HG03378 (cell line): ENCODE measurements around the gene ZNF677.
"Not testable (repeated sequence)": the region's sequence is repeated elsewhere in the genome, so short reads cannot be mapped to it uniquely, and the experiment has no call there.

Source experiments
- ATAC-seq: cut with Tn5 transposase; IDR thresholded peaks from one replicate; pipeline ENCODE4 v1.9.1; 2021; ENCODE audit warnings: mild to moderate bottlenecking, moderate library complexity; ENCODE audit not compliant: unreplicated experiment

Gene ZNF677

GRCh38 chr19:53195265-53195903, 59.3 kb downstream of the ZNF677 start:
- ATAC-seq, result no peak

DNA sequence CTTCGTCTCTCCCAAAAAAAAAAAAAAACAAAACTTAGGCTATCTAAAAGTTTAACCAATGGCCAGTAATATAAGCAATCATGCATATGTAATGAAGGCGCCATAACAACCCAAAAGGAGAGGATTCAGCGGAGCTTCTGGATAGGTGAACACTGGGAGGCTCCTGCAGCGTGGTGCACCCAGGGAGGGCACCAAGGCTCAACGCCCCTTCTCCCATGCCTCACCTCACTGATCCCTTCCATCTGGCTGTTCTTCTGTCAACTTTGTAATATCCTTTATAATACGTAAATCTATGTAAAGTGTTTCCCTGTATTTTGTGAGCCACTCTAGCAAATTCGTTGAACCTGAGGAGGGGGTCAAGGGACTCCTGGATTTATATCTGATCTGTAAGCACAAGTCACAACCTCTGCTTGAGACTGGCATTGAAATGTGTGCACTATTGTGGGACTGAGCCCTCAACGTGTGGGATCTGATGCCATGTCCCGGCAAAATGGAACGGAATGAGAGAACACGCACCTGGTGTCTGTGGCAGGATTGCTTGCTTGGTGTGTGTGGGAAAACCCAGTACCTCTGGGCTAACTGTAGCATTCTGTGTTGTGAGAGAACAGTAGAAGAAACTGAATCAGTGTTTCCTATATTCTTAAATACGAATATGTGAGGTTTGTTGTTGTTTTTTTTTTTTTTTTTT, 61.0 kb downstream of the ZNF677 start:
- ATAC-seq, result no peak

DNA sequence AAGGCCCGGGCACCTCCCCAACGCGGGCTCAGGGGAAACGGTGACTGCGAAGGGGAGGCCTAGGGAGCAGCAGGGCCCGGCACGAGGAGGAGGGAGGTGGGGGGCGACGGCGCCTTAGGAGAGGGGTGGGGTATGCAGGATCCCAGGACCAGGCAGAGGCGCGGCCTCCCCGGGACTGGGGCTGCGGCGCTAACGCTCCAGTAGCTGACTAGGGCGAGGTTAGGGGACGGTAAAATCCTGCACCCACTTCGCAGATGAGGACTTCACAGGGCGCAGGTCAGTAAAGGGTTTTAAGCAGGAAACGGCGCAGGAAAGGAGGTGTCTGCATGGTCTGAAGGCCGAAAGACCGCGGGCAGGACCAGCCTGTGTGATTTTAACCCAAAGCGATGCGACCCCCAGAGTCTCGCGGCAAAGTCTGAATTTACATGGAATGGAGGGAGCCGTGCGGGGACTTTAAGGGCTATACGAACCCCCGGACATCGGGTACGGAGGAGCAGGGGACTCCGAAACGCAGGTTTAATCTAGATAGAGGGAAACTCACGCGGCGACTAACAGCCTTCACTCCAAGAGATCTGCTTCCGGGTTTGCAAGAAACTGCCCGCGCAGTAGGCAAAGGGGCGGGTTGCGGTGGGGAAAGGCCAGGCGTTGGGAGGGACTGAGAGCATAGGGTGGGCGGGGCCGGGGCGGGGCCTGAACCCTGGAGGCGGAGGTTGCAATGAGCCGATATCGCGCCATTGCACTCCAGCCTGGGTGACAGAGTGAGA, 61.7 kb downstream of the ZNF677 start, which contains the start of gene ZNF665:
TSS of gene ZNF665 (minus strand) at position 588 of the 764 bp plus-strand sequence. CDS start 10,460 bp downstream, outside the sequence.
- no peak for ATAC-seq

GRCh38 chr19:53190253-53190652, 64.4 kb downstream of the ZNF677 start:
- no peak for ATAC-seq

DNA sequence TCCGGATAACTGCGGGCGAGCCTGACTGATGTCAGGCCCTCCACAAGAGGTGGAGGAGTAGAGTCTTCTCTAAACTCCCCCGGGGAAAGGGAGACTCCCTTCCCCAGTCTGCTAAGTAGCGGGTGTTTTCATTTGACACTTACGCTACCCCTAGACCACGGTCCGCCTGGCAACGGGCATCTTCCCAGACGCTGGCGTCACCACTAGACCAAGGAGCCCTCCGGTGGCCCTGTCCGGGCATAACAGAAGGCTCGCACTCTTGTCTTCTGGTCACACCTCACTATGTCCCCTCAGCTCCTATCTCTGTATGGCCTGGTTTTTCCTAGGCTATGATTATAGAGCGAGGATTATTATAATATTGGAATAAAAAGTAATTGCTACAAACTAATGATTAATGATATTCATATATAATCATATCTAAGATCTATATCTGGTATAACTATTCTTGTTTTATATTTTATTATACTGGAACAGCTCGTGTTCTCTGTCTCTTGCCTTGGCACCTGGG, 64.9 kb downstream of the ZNF677 start:
- ATAC-seq, result not testable (repeated sequence)
